GM21515 (cell line): Measurements from ENCODE around the gene EPS15.
"Not testable (repeated sequence)": the region's sequence is repeated elsewhere in the genome, so short reads cannot be mapped to it uniquely, and the experiment has no call there.

ENCODE experiments used
- ATAC-seq: cut with Tn5 transposase; IDR thresholded peaks from one replicate; pipeline ENCODE4 v1.9.1; 2021; ENCODE audit not compliant: unreplicated experiment

The EPS15 gene

DNA sequence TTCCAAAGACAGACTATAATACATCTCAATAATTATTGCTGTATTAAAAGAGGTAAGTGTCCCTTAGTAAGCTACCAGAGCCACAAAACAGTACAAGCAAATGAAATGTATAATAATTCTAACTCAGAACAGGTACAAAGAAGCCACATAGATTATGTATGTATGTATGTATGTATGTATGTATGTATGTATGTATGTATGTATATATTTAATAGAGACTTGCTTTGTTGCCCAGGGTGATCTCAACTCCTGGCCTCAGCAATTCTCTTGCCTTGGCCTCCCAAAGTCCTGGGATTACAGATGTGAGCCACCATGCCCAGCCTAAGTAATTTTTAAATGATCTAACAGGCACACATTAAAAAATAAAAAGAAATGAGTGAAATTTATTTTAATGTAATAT lies 86.9 kb downstream of the EPS15 start:
- no peak for ATAC-seq

DNA sequence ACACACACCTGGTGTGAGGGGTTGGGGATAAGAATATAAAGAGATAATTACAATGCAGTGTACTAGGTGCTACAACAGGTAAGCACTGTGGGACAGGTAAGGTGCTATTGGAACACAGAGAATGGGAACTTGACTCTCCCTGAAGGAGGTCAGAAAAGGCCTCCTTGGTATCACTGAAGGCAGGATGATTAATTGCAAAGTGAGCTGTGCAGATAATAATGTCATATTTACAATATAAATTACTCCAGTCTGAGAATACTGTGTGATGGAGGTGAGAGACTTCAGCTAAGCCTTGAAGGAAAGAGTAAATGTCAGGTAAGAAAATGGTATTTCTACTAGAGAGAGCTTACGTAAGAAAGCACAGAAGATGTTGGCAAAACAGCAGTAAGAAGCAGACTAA lies 91.6 kb downstream of the EPS15 start:
- ATAC-seq: no peak

- no peak for ATAC-seq
Measured at GRCh38 chr1:51425955-51426354, 93.1 kb downstream of the EPS15 start.

DNA sequence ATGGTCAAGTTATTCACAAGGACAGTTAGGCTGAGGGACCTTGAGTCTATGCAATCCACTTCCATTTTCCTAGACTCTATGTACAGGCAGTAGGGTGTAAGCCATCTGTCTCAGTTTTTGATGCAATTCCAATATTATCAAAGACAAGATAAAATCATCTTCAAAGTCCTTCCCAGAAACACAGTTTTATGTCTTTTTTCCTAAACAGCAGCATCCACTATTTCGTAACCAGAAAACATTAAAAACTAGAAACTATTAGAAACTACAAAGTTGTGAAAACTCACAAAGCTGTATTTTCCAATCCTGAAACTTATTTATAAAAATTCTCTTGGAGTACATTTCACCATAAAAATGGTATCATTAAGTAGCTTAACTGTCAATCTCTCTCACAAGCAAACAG lies 93.8 kb downstream of the EPS15 start:
- no peak for ATAC-seq

DNA sequence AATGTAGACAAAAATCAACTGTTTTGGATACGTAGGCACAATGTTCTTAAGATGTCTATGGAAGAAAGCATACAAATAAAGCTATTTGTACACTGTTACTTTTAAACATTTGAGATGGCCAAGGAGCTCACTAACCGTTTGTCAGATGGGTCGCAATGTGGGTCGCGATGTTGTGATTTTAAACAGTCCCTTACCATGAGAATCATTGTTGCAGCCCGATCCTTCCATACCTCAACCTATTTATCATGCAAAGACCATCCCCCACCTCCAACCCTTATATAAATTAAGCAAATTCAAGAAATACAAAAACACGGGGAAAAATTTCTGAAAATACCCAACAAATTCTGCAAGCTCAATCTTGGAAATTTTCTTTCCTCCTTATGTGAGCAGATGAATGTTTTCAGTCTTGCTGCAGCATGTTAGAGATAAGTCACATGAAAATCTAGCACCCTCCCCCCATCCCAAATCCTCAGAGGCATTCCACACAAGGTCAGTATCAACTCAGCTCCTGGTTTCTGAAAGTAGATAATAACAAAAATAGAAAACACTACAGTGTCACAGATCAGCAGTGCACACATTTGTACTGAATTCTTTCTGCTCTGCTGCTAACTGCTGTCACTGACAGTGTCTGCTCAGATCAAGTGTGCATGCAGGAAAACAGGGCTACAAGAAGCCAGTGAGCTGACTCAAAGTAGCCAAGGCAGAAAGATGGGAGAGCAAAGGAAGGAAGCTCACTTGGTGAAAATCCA lies 95.8 kb downstream of the EPS15 start:
- ATAC-seq: no peak

DNA sequence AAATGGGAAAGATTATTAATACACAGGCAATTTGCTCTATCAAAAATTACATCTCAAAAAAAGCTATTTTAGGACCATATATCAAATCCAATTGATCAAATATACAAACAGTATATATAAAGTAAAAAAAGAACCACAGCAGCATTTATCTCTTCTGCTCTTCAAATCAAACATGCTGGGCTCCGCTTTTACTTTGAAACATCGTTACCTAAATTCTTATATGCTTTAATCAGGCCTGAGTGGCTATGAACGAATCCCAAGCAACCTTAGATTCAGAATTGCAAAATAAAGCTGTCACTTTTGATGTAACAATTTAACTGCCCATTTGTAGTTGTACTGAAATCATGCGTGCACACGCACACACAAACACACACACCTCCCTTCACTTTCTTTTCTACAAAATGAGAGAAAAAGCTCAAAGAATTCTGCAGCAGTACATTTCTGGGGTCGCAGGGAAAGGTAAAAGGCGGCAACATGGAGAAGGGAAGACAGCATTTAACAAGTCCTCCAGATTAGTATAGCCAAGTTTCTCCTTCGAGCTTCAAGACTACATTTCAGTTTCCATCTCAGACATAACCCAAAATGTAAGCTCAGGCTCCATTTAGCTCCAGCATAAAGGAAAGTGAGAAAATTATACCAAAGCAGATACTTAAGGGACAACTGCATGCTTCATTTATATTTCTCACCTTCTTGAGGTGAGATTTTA lies 96.5 kb downstream of the EPS15 start:
- no peak for ATAC-seq

DNA sequence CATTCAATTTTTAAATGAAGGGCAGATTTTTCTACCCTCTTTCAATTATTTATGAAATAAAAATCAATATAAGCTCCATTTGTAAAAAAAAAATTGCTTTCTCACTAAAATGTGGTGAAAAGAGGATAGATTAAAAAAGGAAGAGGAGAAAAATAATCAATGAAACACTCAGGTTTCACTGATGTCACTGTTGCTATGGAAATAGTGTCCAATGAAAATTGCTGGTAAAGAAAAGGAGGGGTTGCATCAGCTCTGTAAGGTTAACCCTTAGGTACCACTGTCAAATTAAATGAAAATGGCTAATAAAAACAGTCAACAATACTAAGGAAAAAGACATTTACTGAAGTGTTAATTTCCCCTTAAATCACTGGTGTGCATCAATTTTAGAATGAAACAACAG lies 97.1 kb downstream of the EPS15 start:
- ATAC-seq: no peak

GRCh38 chr1:51420867-51421627 lies 98.0 kb downstream of the EPS15 start:
- no peak for ATAC-seq

DNA sequence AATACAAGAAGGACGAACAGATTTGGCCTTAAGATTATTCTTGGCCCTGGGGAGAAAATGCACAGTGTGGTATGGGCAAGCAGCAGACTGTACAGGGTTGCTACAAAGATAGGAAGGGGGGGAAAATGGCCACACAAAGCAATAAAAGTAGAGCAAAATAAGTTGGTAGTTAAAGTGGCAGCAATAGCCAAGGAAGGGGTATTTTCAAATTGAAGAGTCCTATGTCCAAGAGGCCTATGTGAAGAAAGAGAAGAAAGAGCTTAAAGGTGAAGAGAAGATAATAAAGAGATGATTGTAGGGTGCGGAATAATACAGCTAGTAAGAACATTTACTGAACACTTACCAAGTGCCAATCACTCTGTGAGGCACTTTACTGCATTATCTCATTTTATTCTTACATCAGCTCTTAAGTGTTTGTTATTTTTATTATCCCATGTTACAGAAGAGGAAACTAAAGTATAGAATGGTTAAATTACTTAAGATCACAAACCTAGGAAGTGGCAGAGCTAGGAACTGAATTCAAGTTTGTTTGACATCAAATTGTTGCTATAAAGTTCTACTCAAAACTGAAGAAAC lies 100.6 kb downstream of the EPS15 start:
- ATAC-seq: no peak

DNA sequence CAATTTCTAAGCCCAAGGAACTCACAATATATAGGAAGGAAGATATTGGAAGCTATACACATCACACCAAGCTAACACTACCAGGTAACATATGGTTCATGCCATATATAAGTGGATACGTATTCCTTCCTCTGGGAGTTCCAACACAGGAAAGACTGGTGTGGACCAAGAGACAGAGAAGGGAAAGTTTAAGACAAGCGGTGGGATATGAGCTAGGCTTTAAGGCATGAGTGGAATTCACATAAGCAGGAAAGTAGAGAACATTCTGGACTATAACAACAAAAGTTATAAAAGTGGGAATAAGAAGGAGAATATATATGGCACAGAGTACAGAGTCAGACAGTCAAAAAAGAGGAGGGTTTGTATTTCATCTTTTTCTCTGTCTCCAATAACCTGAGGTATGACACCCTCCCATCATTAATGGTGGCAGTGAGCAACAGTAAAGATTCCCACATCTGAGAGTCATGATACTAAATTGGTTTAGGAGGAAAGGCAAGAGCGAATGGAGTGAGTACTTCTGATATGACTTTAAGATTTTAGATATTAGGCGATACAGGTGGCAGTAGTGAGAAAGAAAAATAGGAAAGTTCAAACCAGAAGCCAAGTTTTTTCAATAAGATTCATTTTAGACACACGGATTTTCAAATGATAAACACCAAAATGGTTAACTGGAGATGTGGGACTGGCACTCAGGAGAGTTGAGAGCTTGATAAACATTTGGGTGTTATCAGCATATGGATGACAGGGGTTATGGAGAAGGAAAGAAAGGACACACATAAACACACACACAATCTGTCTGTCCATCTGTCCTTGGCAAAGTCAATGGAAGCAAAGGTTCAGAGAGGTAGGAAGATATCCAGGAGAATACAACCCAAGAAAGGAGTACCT lies 101.3 kb downstream of the EPS15 start:
- no peak for ATAC-seq

GRCh38 chr1:51416910-51417309 lies 102.2 kb downstream of the EPS15 start:
- no peak for ATAC-seq

DNA sequence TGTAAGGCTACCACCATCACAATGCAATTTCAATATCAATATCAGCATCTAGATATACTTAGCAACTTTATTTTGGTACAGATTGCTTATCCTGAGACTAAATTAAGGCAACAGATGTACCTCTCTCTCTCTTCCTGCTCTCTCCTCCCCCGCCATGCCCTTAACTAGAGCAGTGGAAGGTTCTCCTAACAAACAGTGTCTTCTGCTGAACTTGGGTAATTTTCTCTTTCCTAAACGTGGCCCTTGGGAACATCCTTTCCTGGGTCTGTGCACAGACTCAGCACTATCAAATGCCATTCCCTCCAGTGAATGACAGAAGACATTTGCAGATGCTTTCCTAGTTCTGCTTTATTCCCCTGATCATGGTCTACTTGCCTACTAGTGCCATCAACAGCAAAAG lies 103.1 kb downstream of the EPS15 start:
- ATAC-seq: no peak

- no peak for ATAC-seq
Measured at GRCh38 chr1:51414811-51415210, 104.3 kb downstream of the EPS15 start.

- not testable (repeated sequence) for ATAC-seq
Measured at GRCh38 chr1:51411820-51412219, 107.2 kb downstream of the EPS15 start.

DNA sequence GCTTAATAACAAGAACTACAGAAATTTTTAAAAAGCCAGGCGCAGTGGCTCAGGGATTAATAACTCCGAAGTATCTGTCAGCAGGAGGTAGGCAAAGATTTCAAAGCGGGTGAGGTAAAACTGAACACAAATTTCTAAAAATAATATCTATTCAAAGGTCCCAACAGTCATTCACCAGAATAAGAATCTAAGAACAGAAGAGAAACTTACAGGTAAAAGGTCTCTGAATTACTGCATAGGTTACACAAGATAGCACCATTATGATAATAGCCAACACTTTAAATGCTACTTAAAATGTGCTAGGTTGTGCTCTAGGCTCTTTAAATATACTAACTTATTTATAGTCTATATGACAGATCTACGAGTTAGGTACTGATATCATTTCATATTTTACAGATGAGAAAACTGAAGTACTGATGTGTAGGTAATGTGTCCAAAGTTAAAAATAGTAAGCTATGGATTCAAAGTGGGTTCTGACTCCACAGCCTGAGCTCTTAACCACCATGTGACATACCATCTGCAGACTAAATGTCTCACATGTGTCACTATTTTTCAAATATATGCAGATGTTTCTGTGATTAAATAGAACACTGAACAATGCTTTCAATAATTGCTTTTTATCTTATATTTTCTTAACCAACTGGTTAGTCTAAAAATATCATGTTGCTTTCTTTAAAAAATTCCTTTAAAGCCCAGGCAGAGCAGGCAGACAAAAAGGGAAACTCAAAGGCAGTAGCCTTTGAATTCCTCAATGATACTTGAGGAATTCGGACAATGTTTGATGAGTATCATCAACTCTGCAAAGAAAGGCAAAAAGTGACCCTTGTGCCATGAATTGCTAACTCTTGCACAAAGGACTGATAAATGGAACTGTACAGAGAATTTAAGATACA lies 108.3 kb downstream of the EPS15 start:
- ATAC-seq: no peak

- ATAC-seq: not testable (repeated sequence)
Measured at GRCh38 chr1:51409755-51410541, 109.1 kb downstream of the EPS15 start.

DNA sequence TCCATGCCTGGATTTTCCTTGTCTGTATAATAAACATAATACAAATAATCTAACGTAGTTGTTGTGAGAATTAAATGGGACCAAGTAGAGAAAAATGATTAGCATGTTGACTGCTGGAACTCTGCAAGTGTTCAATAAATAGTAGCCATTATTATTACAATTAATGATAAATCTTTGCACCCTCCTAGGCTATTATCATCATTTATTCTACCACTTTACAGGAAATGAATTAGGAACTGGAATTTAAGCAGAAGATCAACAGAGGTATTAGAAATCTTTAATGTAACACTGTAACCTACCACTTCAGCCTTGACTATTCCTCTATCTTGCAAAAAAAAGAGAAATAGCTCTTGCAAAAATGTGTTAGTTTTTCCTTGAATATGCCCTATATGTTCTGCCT lies 126.8 kb downstream of the EPS15 start:
- no peak for ATAC-seq

DNA sequence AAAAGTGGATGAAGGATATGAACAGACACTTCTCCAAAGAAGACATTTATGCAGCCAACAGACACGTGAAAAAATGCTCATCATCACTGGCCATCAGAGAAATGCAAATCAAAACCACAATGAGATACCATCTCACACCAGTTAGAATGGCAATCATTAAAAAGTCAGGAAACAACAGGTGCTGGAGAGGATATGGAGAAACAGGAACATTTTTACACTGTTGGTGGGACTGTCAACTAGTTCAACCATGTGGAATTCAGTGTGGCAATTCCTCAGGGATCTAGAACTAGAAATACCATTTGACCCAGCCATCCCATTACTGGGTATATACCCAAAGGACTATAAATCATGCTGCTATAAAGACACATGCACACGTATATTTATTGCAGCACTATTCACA lies 128.4 kb downstream of the EPS15 start:
- ATAC-seq: not testable (repeated sequence)

GRCh38 chr1:51387288-51387687 lies 131.8 kb downstream of the EPS15 start:
- not testable (repeated sequence) for ATAC-seq
